Measurements from ENCODE around the gene AHCYL2. TPM values are rescaled to one million over a fixed set of nuclear protein-coding genes. Genes with fewer than 3 reads are reported as not detected.

AHCYL2 gene
- total and polyA plus RNA-seq, 2 experiments from 2014 or later: 7.8 to 29.4 TPM

DNA sequence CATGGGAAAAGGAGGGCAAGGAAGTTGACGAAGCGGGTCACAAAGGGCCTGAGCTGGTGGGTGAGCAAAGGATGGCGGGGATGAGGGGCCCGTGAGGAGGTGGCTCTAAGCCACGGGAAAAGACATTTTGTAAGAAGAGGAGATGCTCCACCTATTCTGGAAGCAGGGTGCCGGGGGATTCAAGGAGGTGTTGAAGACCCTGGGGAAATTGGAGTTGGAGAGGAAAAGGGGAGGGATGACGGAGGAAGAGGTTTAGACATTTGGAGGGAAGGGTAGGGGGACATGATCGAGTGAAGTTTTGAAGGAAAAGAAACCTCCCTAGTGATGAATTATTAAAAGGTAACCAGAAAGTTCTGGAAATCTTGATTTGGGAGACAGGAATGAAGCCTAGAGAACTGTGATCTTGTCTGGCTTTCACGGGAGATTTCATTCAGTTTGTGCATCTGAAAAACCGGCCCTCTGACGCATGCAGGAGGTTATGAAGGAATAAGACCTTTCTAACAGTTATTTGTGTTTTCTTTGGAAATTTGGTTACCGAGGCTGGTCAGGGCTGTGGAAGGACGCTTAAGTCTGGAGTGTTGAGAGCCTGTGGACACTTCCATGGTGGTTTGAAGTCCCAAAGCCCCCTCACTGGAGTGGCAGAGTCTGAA, 35.0 kb upstream of the AHCYL2 start:
- Histone ChIP-seq H2AFZ (peak overlapping the region; percentile 89; the same call in 1 of the 2 replicates), H3K79me2 (replicated peaks; ENCODE audit: insufficient read depth) (peaks cover 54% of the 10 kb centered on the region), H3K9me2 (ENCODE audit: insufficient read depth) (no peaks in the 10 kb centered on the region), H3K4me3 (peak overlapping the region; percentile 98), H3K27ac (ENCODE audit: low read depth) (no peak overlapping the region), H4K20me1 (replicated peaks; ENCODE audit: insufficient read depth) (peaks cover 38% of the 10 kb centered on the region), H3K4me1 (ENCODE audit: insufficient read depth) (peaks cover 25% of the 10 kb centered on the region), H3K36me3 (ENCODE audit: insufficient read depth) (no peaks in the 10 kb centered on the region), H3F3A (replicated peaks; ENCODE audit: low read depth) (peaks cover 7% of the 10 kb centered on the region; the same call in 1 of the 2 replicates), H3K27me3 (ENCODE audit: insufficient read depth) (peaks cover 28% of the 10 kb centered on the region), H3K4me2 (peak overlapping the region; percentile 99)
- Mint-ChIP-seq H3K4me1 (peaks cover 36% of the 10 kb centered on the region), H3K9me3 (no peaks in the 10 kb centered on the region; the same call in 2 of the 3 replicates), H3K36me3 (ENCODE audit: low read depth) (peaks cover 23% of the 10 kb centered on the region), H3K27ac (peak overlapping the region; percentile 94), H3K27me3 (ENCODE audit: insufficient read depth, low read depth, poor library complexity) (peaks cover 26% of the 10 kb centered on the region), H3K4me3 (peak overlapping the region; percentile 100)
- ATAC-seq: no peak; the same call in 2 of the 3 replicates
- no peak for TF ChIP-seq EZH2phosphoT487 (IDR thresholded peaks at IDR 0.05; ENCODE audit: unreplicated experiment)
- no peak for TF ChIP-seq CTCF (conservative IDR thresholded peaks at IDR 0.05; ENCODE audit: low read depth in 2 of 2)
- TF ChIP-seq, protein P1, sequence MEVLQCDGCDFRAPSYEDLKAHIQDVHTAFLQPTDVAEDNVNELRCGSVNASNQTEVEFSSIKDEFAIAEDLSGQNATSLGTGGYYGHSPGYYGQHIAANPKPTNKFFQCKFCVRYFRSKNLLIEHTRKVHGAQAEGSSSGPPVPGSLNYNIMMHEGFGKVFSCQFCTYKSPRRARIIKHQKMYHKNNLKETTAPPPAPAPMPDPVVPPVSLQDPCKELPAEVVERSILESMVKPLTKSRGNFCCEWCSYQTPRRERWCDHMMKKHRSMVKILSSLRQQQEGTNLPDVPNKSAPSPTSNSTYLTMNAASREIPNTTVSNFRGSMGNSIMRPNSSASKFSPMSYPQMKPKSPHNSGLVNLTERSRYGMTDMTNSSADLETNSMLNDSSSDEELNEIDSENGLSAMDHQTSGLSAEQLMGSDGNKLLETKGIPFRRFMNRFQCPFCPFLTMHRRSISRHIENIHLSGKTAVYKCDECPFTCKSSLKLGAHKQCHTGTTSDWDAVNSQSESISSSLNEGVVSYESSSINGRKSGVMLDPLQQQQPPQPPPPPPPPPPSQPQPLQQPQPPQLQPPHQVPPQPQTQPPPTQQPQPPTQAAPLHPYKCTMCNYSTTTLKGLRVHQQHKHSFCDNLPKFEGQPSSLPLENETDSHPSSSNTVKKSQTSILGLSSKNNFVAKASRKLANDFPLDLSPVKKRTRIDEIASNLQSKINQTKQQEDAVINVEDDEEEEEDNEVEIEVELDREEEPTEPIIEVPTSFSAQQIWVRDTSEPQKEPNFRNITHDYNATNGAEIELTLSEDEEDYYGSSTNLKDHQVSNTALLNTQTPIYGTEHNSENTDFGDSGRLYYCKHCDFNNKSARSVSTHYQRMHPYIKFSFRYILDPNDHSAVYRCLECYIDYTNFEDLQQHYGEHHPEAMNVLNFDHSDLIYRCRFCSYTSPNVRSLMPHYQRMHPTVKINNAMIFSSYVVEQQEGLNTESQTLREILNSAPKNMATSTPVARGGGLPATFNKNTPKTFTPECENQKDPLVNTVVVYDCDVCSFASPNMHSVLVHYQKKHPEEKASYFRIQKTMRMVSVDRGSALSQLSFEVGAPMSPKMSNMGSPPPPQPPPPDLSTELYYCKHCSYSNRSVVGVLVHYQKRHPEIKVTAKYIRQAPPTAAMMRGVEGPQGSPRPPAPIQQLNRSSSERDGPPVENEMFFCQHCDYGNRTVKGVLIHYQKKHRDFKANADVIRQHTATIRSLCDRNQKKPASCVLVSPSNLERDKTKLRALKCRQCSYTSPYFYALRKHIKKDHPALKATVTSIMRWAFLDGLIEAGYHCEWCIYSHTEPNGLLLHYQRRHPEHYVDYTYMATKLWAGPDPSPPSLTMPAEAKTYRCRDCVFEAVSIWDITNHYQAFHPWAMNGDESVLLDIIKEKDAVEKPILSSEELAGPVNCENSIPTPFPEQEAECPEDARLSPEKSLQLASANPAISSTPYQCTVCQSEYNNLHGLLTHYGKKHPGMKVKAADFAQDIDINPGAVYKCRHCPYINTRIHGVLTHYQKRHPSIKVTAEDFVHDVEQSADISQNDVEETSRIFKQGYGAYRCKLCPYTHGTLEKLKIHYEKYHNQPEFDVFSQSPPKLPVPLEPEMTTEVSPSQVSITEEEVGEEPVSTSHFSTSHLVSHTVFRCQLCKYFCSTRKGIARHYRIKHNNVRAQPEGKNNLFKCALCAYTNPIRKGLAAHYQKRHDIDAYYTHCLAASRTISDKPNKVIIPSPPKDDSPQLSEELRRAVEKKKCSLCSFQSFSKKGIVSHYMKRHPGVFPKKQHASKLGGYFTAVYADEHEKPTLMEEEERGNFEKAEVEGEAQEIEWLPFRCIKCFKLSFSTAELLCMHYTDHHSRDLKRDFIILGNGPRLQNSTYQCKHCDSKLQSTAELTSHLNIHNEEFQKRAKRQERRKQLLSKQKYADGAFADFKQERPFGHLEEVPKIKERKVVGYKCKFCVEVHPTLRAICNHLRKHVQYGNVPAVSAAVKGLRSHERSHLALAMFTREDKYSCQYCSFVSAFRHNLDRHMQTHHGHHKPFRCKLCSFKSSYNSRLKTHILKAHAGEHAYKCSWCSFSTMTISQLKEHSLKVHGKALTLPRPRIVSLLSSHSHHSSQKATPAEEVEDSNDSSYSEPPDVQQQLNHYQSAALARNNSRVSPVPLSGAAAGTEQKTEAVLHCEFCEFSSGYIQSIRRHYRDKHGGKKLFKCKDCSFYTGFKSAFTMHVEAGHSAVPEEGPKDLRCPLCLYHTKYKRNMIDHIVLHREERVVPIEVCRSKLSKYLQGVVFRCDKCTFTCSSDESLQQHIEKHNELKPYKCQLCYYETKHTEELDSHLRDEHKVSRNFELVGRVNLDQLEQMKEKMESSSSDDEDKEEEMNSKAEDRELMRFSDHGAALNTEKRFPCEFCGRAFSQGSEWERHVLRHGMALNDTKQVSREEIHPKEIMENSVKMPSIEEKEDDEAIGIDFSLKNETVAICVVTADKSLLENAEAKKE (CRISPR knock-in tag; IDR thresholded peaks at IDR 0.05): no peak
- no peak for DNase-seq (ENCODE audit: low spot score)

All from GM23338 (cell line).